GM23338 (cell line): Measurements from ENCODE around the gene ENTPD1. TPM values are rescaled to one million over a fixed set of nuclear protein-coding genes. Genes with fewer than 3 reads are reported as not detected.

Experiments used
- ATAC-seq: fragments of 200-7000 bp; cut with Tn5 transposase; 3 replicates; pipeline ENCODE4 v1.9.1; 2020
- DNase-seq: peaks from one replicate; pipeline ENCODE4 v3.0.0-alpha.2; 2015; ENCODE audit warnings: low spot score
- H2AFZ ChIP-seq: fragments of 200-600 bp; sonication (generic); 2 replicates; pipeline ENCODE4 v1.8.0; 2016; ENCODE audit warnings: antibody characterized with exemption, mild to moderate bottlenecking, moderate library complexity
- H3F3A ChIP-seq: fragments of 200-600 bp; sonication (generic); replicated peaks from 2 replicates; pipeline ENCODE4 v1.8.0; 2017; ENCODE audit warnings: antibody characterized with exemption, mixed run types, low read depth
- H3K27ac ChIP-seq: fragments of 200-600 bp; sonication (generic); 2 replicates; pipeline ENCODE4 v1.6.1; 2016; ENCODE audit warnings: low read depth
- H3K27me3 ChIP-seq: fragments of 200-600 bp; sonication (generic); 2 replicates; pipeline ENCODE4 v1.8.0; 2016; ENCODE audit warnings: mild to moderate bottlenecking, mixed run types, moderate library complexity; ENCODE audit not compliant: insufficient read depth
- H3K36me3 ChIP-seq: fragments of 200-600 bp; sonication (generic); 2 replicates; pipeline ENCODE4 v1.8.0; 2016; ENCODE audit warnings: mild to moderate bottlenecking; ENCODE audit not compliant: insufficient read depth
- H3K4me1 ChIP-seq: fragments of 200-600 bp; sonication (generic); 2 replicates; pipeline ENCODE4 v1.8.0; 2016; ENCODE audit warnings: mild to moderate bottlenecking, moderate library complexity; ENCODE audit not compliant: insufficient read depth
- H3K4me2 ChIP-seq: fragments of 200-600 bp; sonication (generic); 2 replicates; pipeline ENCODE4 v1.7.1; 2017; ENCODE audit warnings: mixed run types
- H3K4me3 ChIP-seq: fragments of 200-600 bp; sonication (generic); 2 replicates; pipeline ENCODE4 v1.6.1; 2016; ENCODE audit warnings: mixed run types
- H3K79me2 ChIP-seq: fragments of 200-600 bp; sonication (generic); replicated peaks from 2 replicates; pipeline ENCODE4 v1.8.0; 2017; ENCODE audit warnings: mild to moderate bottlenecking; ENCODE audit not compliant: insufficient read depth
- H3K9me2 ChIP-seq: fragments of 200-600 bp; sonication (generic); 2 replicates; pipeline ENCODE4 v1.8.0; 2017; ENCODE audit not compliant: insufficient read depth
- H4K20me1 ChIP-seq: fragments of 200-600 bp; sonication (generic); replicated peaks from 2 replicates; pipeline ENCODE4 v1.8.0; 2017; ENCODE audit warnings: mild to moderate bottlenecking; ENCODE audit not compliant: insufficient read depth
- H3K27ac Mint-ChIP-seq: 2 replicates; pipeline ENCODE4 v1.8.0; 2020; ENCODE audit warnings: inconsistent platforms, mild to moderate bottlenecking, moderate library complexity, mixed read lengths
- H3K27me3 Mint-ChIP-seq: 3 replicates; pipeline ENCODE4 v1.8.0; 2022; ENCODE audit warnings: low read depth, mild to moderate bottlenecking, moderate library complexity, mixed read lengths, inconsistent platforms; ENCODE audit not compliant: insufficient read depth, poor library complexity
- H3K36me3 Mint-ChIP-seq: 3 replicates; pipeline ENCODE4 v1.8.0; 2021; ENCODE audit warnings: low read depth, mild to moderate bottlenecking, inconsistent platforms, moderate library complexity, mixed read lengths
- H3K4me1 Mint-ChIP-seq: 3 replicates; pipeline ENCODE4 v1.8.0; 2020; ENCODE audit warnings: mild to moderate bottlenecking, inconsistent platforms, mixed read lengths
- H3K4me3 Mint-ChIP-seq: 3 replicates; pipeline ENCODE4 v1.8.0; 2021; ENCODE audit warnings: moderate library complexity, mild to moderate bottlenecking, inconsistent platforms, mixed read lengths
- H3K9me3 Mint-ChIP-seq: 3 replicates; pipeline ENCODE4 v1.8.0; 2020; ENCODE audit warnings: moderate library complexity, mild to moderate bottlenecking, inconsistent platforms, mixed read lengths
- CREB1 ChIP-seq: fragments of 250-450 bp; sonication (Bioruptor Pico); IDR thresholded peaks from 2 replicates; pipeline ENCODE4 v1.5.0; 2020; ENCODE audit warnings: low read depth, mild to moderate bottlenecking, moderate library complexity
- CTCF ChIP-seq, 2 experiments: fragments of 200-600 bp in 1 of 2; sonication (generic) in 1 of 2; conservative IDR thresholded peaks; 2 replicates each; pipeline versions ENCODE4 v1.5.1 to v1.6.1; 2016 to 2017; ENCODE audit warnings: antibody characterized with exemption in 2 of 2, low read depth in 2 of 2, mild to moderate bottlenecking in 2 of 2, moderate library complexity in 1 of 2
- EZH2 ChIP-seq: fragments of 200-600 bp; sonication (generic); IDR thresholded peaks from one replicate; pipeline ENCODE4 v1.8.0; 2017; ENCODE audit warnings: antibody characterized with exemption, mild to moderate bottlenecking, low read depth; ENCODE audit not compliant: unreplicated experiment
- EZH2phosphoT487 ChIP-seq: fragments of 200-600 bp; sonication (generic); IDR thresholded peaks from one replicate; pipeline ENCODE4 v1.8.1; 2018; ENCODE audit warnings: antibody characterized with exemption; ENCODE audit not compliant: unreplicated experiment
- JUNB ChIP-seq: IDR thresholded peaks from one replicate; pipeline ENCODE4 v1.6.1; 2016; ENCODE audit warnings: antibody characterized with exemption; ENCODE audit not compliant: unreplicated experiment
- NANOG ChIP-seq: IDR thresholded peaks from 2 replicates; pipeline ENCODE4 v1.6.1; 2016; ENCODE audit warnings: antibody characterized with exemption, borderline replicate concordance
- POLR2AphosphoS5 ChIP-seq: IDR thresholded peaks from 2 replicates; pipeline ENCODE4 v1.6.1; 2016; ENCODE audit warnings: antibody characterized with exemption, low read depth
- REST ChIP-seq: IDR thresholded peaks from one replicate; pipeline ENCODE4 v1.6.1; 2018; ENCODE audit warnings: antibody characterized with exemption; ENCODE audit not compliant: unreplicated experiment
- STAT1 ChIP-seq: IDR thresholded peaks from one replicate; pipeline ENCODE4 v1.6.1; 2016; ENCODE audit warnings: antibody characterized with exemption; ENCODE audit not compliant: unreplicated experiment
- ZNF114 ChIP-seq: fragments of 250-450 bp; sonication (Bioruptor Pico); IDR thresholded peaks from 2 replicates; pipeline ENCODE4 v1.5.0; 2020; ENCODE audit warnings: mild to moderate bottlenecking, moderate library complexity
- ZNF331 ChIP-seq: fragments of 250-450 bp; sonication (Bioruptor Pico); IDR thresholded peaks from 2 replicates; pipeline ENCODE4 v1.5.0; 2020; ENCODE audit warnings: low read depth, mild to moderate bottlenecking, moderate library complexity
- ZNF462 ChIP-seq: fragments of 250-450 bp; sonication (Bioruptor Pico); IDR thresholded peaks from 2 replicates; pipeline ENCODE4 v1.5.0; 2020; ENCODE audit warnings: mild to moderate bottlenecking, moderate library complexity
- polyA plus RNA-seq: library from polyadenylated mRNA; unstranded; fragments of >200 nt; fragmentation: Nextera tagmentation; extraction: Ambion mirVana; gene quantifications from 2 replicates; pipeline ENCODE4 v1.2.1, GENCODE V29; 2016
- total RNA-seq: library from RNA; depleted of rRNA; stranded (reverse); fragments of >200 nt; shearing (Covaris generic); gene quantifications from 2 replicates; pipeline ENCODE4 v1.2.3, GENCODE V29; 2014
- TF ChIP-seq, protein P1 (sequence below): IDR thresholded peaks from 2 replicates; pipeline ENCODE4 v1.6.1; 2016; ENCODE audit warnings: antibody characterized with exemption

The ENTPD1 gene
- total and polyA plus RNA-seq, 2 experiments from 2014 or later, result 2.3 to 3.6 TPM

DNA sequence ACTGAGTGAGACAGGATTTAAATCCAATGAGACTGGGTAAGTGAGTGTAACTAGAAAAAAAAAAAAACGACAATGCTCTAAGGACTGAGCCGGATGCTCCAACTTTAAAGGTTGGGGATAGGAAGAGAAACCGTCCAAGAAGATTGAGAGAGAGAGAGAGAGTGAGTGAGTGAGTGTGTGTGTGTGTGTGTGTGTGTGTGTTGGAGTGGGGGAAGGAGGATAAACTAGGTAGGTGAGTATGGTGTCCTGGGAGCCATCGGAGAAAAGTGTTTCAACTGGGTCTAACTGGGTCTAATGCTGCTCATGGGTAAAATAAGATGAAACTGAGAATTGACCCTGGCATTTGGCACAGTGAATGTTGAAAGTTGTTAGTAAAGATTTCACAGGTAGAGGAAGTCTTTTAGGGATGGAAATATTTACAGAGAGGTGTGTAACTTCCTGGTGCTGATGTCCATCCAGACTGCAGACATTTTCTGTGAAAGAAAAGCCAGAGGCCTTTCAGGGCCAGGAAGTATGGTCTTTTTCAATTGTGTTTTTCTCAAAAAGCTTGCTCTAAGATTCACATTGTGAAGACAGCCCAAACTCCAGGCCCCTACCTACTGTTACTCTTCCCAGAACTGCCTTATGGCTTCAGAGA, 14.2 kb downstream of the ENTPD1 start:
- Histone ChIP-seq H3K4me3 (no peak overlapping the region), H3K27me3 (no peaks in the 10 kb centered on the region), H2AFZ (no peak overlapping the region), H3K4me1 (0 out of 2 replicates have a peak, but pooled peaks cover 6% of the 10 kb centered on the region), H3K79me2 (no peaks in the 10 kb centered on the region), H3K27ac (no peak overlapping the region), H3F3A (no peaks in the 10 kb centered on the region), H3K4me2 (no peak overlapping the region), H4K20me1 (no peaks in the 10 kb centered on the region), H3K36me3 (no peaks in the 10 kb centered on the region), H3K9me2 (peaks cover 5% of the 10 kb centered on the region; the same call in 1 of the 2 replicates)
- peak; percentile 65 for ATAC-seq
- H3K27me3 Mint-ChIP-seq, result peaks cover 1% of the 10 kb centered on the region
- peaks cover 11% of the 10 kb centered on the region for H3K4me1 Mint-ChIP-seq
- H3K27ac Mint-ChIP-seq, result no peak overlapping the region
- no peak for DNase-seq
- H3K9me3 Mint-ChIP-seq, result peaks cover 10% of the 10 kb centered on the region
- no peak overlapping the region for H3K4me3 Mint-ChIP-seq
- 0 out of 3 replicates have a peak, but pooled peaks cover 4% of the 10 kb centered on the region for H3K36me3 Mint-ChIP-seq
- no peak for TF ChIP-seq CTCF (conservative IDR thresholded peaks at IDR 0.05; ENCODE audit: low read depth in 2 of 2)
- no peak for TF ChIP-seq EZH2
- TF ChIP-seq, protein P1, sequence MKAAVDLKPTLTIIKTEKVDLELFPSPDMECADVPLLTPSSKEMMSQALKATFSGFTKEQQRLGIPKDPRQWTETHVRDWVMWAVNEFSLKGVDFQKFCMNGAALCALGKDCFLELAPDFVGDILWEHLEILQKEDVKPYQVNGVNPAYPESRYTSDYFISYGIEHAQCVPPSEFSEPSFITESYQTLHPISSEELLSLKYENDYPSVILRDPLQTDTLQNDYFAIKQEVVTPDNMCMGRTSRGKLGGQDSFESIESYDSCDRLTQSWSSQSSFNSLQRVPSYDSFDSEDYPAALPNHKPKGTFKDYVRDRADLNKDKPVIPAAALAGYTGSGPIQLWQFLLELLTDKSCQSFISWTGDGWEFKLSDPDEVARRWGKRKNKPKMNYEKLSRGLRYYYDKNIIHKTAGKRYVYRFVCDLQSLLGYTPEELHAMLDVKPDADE, result no peak
- no peak for TF ChIP-seq NANOG
- no peak for TF ChIP-seq REST
- TF ChIP-seq ZNF462 (CRISPR knock-in tag), result no peak
- no peak for TF ChIP-seq POLR2AphosphoS5
- TF ChIP-seq STAT1, result no peak
- TF ChIP-seq EZH2phosphoT487, result no peak
- no peak for TF ChIP-seq ZNF331
- no peak for TF ChIP-seq JUNB
- TF ChIP-seq CREB1 (CRISPR knock-in tag), result no peak
- TF ChIP-seq ZNF114 (CRISPR knock-in tag), result no peak
